Measurements from ENCODE around the gene ZFP69.
A peak's percentile ranks its signal among the peaks of the same experiment; 100 is the strongest.

ZFP69 gene

DNA sequence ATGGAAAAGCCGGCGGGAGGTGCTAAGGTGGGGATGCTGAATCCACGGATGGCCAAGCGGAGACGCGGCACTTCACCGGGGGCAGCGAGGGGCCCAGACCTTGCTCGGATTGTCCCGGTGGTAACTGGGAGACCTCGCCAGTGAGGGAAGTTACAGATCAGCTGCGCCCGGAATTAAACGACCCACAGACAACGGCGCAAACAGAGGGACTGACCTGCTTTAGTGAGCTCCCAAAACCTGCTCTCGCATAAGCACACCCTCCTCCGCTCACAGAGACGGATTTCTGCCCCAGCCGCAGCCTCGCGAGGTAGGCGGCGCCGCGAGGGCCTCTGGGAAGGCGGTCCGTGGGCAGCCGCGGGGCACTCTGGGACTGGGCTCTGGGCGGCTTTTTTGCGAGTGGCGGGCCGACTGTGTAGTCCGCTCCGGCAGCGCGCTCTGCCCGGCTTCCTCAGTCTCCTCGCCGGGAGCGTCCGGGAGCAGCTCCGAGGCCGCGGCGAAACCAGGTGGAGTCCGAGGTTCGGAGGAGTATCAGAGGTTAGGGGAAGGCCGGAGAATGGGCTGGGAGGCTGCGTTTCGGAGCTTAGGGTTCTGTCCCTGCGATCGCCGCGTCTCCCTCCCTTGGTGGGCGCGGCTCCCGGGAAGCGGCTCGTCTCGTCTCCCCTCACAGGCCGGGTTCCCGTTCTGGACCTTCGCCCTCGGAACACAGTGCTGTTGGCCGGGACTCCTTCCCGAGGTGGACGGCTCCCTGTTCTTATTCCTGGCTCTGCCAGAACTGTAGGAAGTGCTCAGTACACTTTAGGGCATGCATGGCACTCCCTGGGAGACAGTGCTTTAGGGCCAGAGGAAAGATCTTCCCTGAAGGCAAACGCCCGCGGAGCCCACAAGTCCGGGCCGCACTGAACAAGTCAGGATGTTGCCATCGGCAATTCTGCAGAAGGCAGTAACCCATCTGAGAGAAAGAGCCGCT, 31.6 kb downstream of the ZFP69 start, which contains the start of gene EXO5:
TSS of gene EXO5 (plus strand) at position 393 of the 967 bp plus-strand sequence. CDS start 5,778 bp downstream, outside the sequence.
- DNase-seq (ENCODE audit: low spot score) = peak; percentile 90

DNA sequence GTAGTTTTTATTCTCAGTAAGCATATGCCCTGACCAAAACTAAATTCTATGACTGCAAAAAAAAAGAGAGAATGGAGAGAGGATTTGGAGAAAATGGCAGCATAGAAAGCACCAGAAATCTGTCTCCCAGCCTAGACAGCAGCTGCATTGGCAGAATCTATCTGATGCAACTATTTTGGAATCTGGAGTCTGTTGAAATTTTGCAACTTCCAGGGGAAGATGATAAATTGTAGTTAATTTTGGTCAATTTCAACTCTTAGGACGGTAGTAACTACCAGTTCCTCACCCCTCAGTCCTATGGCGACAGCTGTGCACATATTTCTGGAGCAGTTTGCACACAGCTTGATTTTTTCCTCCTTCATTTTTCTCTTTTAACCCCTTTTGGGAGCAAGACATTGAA, 42.4 kb downstream of the ZFP69 start:
- DNase-seq (ENCODE audit: low spot score) = no peak

DNA sequence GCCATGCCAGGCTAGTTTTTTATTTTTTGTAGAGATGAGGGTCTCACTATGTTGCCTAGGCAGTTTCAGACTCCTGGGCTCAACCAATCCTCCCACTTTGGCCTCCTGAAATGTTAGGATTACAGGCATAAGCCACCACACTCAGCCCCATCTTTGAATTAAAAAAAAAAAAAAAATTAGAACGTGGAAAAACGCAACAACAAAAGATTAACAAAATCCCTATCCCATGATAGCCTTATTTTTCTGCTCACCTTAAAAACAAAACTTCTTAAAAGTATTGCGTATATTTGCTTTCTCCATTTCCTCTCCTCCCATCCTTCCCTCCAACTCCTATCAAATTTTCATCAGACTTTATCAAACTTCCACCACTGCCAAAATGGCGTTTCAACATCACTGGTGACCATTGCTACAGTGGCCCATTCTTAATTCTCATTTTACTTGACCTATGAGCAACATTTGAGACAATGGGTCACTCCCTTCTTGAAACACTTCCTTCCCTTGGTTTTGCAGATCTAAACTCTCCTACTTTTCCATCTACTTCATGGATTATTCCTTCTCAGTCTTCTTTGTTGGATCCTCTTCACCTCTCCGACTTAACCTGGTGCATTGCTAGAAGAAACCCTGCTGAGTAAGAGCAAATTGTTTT, 53.8 kb downstream of the ZFP69 start:
- no peak for DNase-seq (ENCODE audit: low spot score)

DNA sequence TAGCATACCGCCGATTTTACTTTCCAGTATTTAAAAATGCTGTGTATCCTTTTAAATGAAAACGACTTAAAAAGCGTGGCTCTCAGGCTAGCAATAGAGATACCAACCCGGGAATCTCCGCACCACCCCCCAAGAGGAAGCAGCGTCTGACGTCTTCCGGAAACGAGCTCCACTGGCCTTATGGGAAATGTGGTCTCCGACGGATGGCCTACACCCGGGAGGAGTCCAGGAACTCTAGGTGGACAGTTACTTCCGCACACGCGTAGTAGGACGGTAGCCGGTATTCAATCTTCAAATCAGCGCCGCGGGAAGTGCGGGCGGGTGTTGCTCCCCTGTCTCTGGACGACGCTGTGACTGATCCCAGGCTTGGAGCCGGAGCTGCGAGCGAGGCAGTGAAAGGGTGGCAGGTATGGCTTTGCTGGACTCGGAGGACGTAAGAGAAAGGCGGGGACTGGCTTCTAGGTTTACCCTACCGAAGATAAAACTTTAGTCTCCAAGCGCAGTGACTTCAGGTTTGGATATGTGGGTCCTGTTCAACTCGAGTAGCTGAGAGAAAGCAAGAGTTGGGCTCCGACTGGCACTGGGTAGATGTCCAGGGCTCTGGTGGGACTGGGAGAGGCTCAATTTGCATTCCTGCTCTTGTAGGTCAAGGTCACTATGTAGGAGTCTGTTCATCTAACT, 54.4 kb downstream of the ZFP69 start, which contains the start of gene ZNF684:
TSS of gene ZNF684 (plus strand) at position 257 of the 681 bp plus-strand sequence. CDS start 1,530 bp downstream, outside the sequence.
- DNase-seq (ENCODE audit: low spot score) = peak; percentile 87

DNA sequence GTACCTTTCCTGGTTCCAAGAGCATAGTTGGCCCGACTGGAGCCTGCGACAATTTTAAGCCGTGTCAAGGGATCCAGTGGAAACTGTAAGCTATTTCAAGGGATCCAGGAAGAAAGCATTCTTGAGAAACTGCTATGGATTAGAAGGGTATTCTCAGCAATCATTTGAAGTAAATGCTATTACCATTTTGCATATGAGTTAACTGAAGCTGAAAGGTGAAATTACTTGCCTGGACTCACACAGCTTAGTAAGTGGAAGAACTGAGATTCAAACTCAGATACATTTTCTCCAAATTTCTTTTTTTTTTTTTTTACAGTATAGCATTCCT, 54.9 kb downstream of the ZFP69 start:
- no peak for DNase-seq (ENCODE audit: low spot score)

DNA sequence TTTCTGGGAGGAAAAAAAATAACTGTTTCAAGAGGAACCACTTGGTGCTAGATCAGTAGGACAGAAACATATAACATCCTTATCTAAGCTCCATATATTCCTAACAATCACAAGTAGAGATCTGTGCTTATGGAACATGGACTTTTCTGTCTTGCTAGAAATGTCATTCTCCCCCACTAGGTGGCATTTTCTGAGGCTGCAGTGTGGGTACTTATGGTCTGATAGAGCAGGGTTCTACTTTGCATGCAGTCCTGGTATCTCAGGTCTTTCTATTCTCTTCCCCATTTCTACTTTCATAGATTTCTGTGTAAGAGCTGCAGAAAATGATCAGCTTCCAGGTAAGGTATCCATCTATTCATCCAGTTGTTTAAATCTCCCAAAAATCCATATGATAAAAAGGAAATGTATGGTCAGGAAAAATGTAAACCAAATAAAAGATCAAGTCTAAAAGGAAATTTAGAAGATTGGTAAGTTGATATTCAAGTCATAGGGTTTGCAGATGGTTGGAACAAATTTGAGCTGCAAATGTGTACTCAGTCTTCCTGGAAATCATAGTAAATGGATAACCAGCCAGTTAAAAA, 55.8 kb downstream of the ZFP69 start:
- no peak for DNase-seq (ENCODE audit: low spot score)

DNA sequence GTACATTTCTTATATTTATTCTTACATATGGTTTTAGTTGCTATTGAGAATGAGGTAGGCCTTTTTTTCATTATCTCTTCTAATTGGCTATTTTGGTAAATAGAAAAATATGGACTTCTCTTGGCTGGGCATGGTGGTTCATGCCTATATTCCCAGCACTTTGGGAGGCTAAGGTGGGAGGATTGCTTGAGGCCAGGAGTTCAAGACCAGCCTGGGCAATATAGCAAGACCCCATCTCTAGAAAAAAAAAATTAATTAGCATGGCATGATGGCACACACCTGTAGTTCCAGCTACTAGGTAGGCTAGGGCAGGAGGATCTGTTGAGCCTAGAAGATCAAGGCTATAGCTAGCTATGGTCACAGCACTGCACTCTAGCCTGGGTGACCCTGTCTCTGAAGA, 57.5 kb downstream of the ZFP69 start:
- no peak for DNase-seq (ENCODE audit: low spot score)

DNA sequence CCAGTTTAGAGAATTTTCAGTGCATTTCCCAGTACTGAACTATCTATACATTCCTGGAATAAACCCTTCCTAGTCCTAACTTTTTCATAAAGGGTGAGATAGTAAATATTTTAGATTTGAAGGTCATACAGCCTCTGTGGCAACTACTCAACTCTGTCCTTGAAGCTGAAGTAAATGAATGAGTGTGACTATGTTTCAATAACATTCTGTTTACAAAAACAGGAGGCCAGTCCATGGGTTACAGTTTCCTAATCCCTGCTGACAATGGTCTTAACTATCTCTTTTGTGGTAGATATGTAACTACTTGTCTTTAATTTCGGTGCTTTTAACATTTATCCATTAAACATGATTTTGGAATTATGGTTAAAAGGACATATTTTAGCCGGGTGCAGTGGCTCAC, 58.6 kb downstream of the ZFP69 start:
- DNase-seq (ENCODE audit: low spot score) = no peak

DNA sequence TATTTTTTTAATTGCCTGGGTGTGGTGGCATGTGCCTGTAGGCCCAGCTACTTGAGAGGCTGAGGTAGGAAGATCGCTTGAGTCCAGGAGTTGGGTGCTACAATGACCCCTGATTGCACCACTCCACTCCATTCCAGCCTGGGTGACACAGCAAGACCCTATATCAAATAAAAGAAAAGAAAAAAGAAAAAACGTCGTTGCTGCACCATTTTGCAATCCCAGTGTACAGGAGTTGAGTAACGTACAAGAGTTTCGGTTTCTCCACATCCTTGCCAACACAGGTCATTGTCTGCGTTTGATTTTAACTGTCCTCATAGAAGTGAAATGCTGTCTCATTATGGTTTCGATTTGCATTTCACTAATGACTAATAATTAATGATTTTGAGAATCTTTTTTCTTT, 62.2 kb downstream of the ZFP69 start:
- DNase-seq (ENCODE audit: low spot score) = no peak
